CD14-positive monocyte (primary cell): Measurements from ENCODE around the gene CTNNBL1. TPM values are rescaled to one million over a fixed set of nuclear protein-coding genes. Genes with fewer than 3 reads are reported as not detected.

ENCODE experiments used
- DNase-seq, 3 donors: peaks; one replicate each; pipeline ENCODE4 v3.0.0-alpha.2; 2011 to 2022
- H2AFZ ChIP-seq: 2 replicates; pipeline ENCODE4 v1.6.0; 2012; ENCODE audit warnings: mild to moderate bottlenecking, low read depth, low read length, inconsistent platforms; ENCODE audit not compliant: insufficient read depth, poor library complexity, severe bottlenecking
- H3K27ac ChIP-seq, 2 donors: 1 replicate in 1 of 2; 2 replicates in 1 of 2; pipeline ENCODE4 v1.5.1; 2012 to 2013; ENCODE audit warnings: low read length in 2 of 2, control low read depth in 1 of 2, inconsistent platforms in 1 of 2, low read depth in 1 of 2, mild to moderate bottlenecking in 1 of 2
- H3K27me3 ChIP-seq, 2 donors: one replicate each; pipeline versions ENCODE4 v1.6.0 to v1.6.1; 2011 to 2013; ENCODE audit warnings: low read length in 2 of 2; ENCODE audit not compliant: control insufficient read depth in 2 of 2, insufficient read depth in 2 of 2
- H3K36me3 ChIP-seq, 2 donors: replicated peaks in 1 of 2; 1 replicate in 1 of 2; 2 replicates in 1 of 2; pipeline versions ENCODE4 v1.5.1 to v1.6.1; 2012 to 2013; ENCODE audit warnings: low read length in 2 of 2, control low read depth in 1 of 2, inconsistent platforms in 1 of 2, mild to moderate bottlenecking in 1 of 2; ENCODE audit not compliant: insufficient read depth in 2 of 2, control insufficient read depth in 1 of 2
- H3K4me1 ChIP-seq, 2 donors: 1 replicate in 1 of 2; 2 replicates in 1 of 2; pipeline versions ENCODE4 v1.5.1 to v1.6.1; 2012 to 2013; ENCODE audit warnings: low read length in 2 of 2, control low read depth in 1 of 2, inconsistent platforms in 1 of 2, mild to moderate bottlenecking in 1 of 2, moderate library complexity in 1 of 2; ENCODE audit not compliant: insufficient read depth in 2 of 2, control insufficient read depth in 1 of 2
- H3K4me2 ChIP-seq: replicated peaks from 2 replicates; pipeline ENCODE3; 2012; ENCODE audit warnings: low read length, moderate library complexity, mild to moderate bottlenecking; ENCODE audit not compliant: poor library complexity, severe bottlenecking; ENCODE audit errors: extremely low read depth
- H3K4me3 ChIP-seq, 3 experiments: fragments of 200-600 bp in 1 of 3; sonication (generic) in 1 of 3; replicated peaks in 1 of 3; 1 replicate in 2 of 3; 2 replicates in 1 of 3; pipeline ENCODE4 v1.5.1; 2011 to 2013; ENCODE audit warnings: low read length in 3 of 3, mild to moderate bottlenecking in 3 of 3, control low read depth in 2 of 3, low read depth in 2 of 3, inconsistent platforms in 1 of 3, moderate library complexity in 1 of 3
- H3K79me2 ChIP-seq: 2 replicates; pipeline ENCODE4 v1.6.0; 2012; ENCODE audit warnings: mild to moderate bottlenecking, control low read depth, inconsistent platforms, low read length, moderate library complexity; ENCODE audit not compliant: insufficient read depth
- H3K9ac ChIP-seq: 2 replicates; pipeline ENCODE4 v1.6.0; 2017; ENCODE audit warnings: low read length, mild to moderate bottlenecking; ENCODE audit not compliant: insufficient read depth, poor library complexity, severe bottlenecking
- H3K9me3 ChIP-seq, 2 donors: replicated peaks in 1 of 2; 1 replicate in 1 of 2; 2 replicates in 1 of 2; pipeline versions ENCODE4 v1.5.1 to v1.6.1; 2012 to 2013; ENCODE audit warnings: low read length in 2 of 2, control low read depth in 1 of 2; ENCODE audit not compliant: control insufficient read depth in 1 of 2, insufficient read depth in 1 of 2
- H4K20me1 ChIP-seq: 2 replicates; pipeline ENCODE4 v1.6.0; 2012; ENCODE audit warnings: mild to moderate bottlenecking, low read length, control low read depth, moderate library complexity; ENCODE audit not compliant: insufficient read depth
- H3K27ac Mint-ChIP-seq, 7 donors: one replicate each; pipeline ENCODE4 v1.8.0; 2020; ENCODE audit warnings: mild to moderate bottlenecking in 7 of 7, mixed read lengths in 7 of 7, moderate library complexity in 6 of 7, inconsistent platforms in 2 of 7
- H3K27me3 Mint-ChIP-seq, 3 donors: one replicate each; pipeline ENCODE4 v1.8.0; 2021 to 2022; ENCODE audit warnings: low read depth in 3 of 3, mild to moderate bottlenecking in 3 of 3, mixed read lengths in 3 of 3, moderate library complexity in 3 of 3, inconsistent platforms in 1 of 3
- H3K36me3 Mint-ChIP-seq, 2 donors: one replicate each; pipeline ENCODE4 v1.8.0; 2020; ENCODE audit warnings: mixed read lengths in 2 of 2, inconsistent platforms in 1 of 2, mild to moderate bottlenecking in 1 of 2
- H3K4me1 Mint-ChIP-seq: one replicate; pipeline ENCODE4 v1.8.0; 2020; ENCODE audit warnings: mild to moderate bottlenecking, mixed read lengths
- H3K4me3 Mint-ChIP-seq, 2 donors: one replicate each; pipeline ENCODE4 v1.8.0; 2020; ENCODE audit warnings: mild to moderate bottlenecking in 2 of 2, mixed read lengths in 2 of 2, moderate library complexity in 1 of 2
- H3K9me3 Mint-ChIP-seq, 7 donors: one replicate each; pipeline ENCODE4 v1.8.0; 2020 to 2022; ENCODE audit warnings: mixed read lengths in 7 of 7, mild to moderate bottlenecking in 6 of 7, moderate library complexity in 6 of 7, inconsistent platforms in 2 of 7
- CTCF ChIP-seq: fragments of 200-600 bp; IDR thresholded peaks from one replicate; pipeline ENCODE4 v1.8.0; 2022; ENCODE audit warnings: antibody characterized with exemption, mild to moderate bottlenecking
- WGBS: methylation state at CpG from one replicate; pipeline ENCODE4 v1.1.5; 2013; ENCODE audit warnings: missing lambda C conversion rate; ENCODE audit not compliant: insufficient coverage; 5-methylcytosine and 5-hydroxymethylcytosine counted together
- intact Hi-C, 2 donors: fragments of 100-400 bp; cut with micrococcal nuclease; formaldehyde crosslinking; loops; one replicate each; pipeline versions ENCODE4 v1.15.0 to v1.15.1; 2023
- polyA plus RNA-seq, 3 donors: library from polyadenylated mRNA; depleted of rRNA in 1 of 3; unstranded in 2 of 3; stranded (reverse) in 1 of 3; fragments of 300-500 nt in 2 of 3; fragments of >200 nt in 1 of 3; fragmentation: Illumina TruSeq in 2 of 3; gene quantifications; 1 replicate in 2 of 3; 2 replicates in 1 of 3; pipeline ENCODE4 v1.2.3, GENCODE V29; 2012 to 2021

Gene CTNNBL1
- polyA plus RNA-seq, 3 donors = 35.5 to 83.2 (median 77.3) TPM

- no peaks in the 10 kb centered on the region for H4K20me1 ChIP-seq
Measured at GRCh38 chr20:37849566-37849965, 155.7 kb downstream of the CTNNBL1 start.

DNA sequence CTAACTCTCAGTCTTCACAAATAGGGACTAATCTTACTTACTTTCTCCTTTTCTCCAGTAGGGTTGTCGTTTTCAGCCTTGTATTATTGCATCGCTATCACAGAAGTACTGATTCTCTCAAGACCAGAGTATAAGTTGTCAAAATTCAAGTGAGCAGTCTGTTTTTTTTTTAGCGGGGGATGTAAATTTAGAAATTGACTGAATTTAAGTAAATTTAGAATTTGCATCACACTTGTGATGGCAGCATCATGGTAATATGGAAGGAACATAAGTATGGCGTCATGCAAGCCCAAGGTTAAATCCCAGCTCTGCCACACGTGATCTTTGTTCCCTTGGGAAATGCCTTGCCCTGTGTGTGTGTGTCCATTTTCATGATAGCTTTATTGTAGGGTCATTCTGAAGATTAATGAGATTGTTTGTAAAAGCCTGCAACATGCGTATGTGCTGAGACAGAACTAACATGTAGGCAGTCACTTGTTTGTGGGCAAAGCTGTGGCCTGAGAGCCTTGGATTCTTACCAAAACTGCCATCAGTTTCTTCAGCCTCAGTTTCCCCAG lies 156.3 kb downstream of the CTNNBL1 start:
- Mint-ChIP-seq H3K27me3 (no peaks in the 10 kb centered on the region), H3K36me3 (peaks cover 77 to 82% of the 10 kb centered on the region in 2 donors), H3K9me3 (no peaks in the 10 kb centered on the region), H3K4me1 (no peaks in the 10 kb centered on the region), H3K27ac (no peak overlapping the region), H3K4me3 (no peak overlapping the region)
- intact Hi-C loops = no loop called here
- Histone ChIP-seq H3K4me3 (no peak overlapping the region), H3K27me3 (no peaks in the 10 kb centered on the region), H3K9ac (no peak overlapping the region), H3K4me1 (no peaks in the 10 kb centered on the region), H3K27ac (no peak overlapping the region), H3K9me3 (no peaks in the 10 kb centered on the region), H3K79me2 (no peaks in the 10 kb centered on the region), H3K4me2 (no peak overlapping the region), H4K20me1 (no peaks in the 10 kb centered on the region), H3K36me3 (peaks cover 56 to 93% of the 10 kb centered on the region in 2 donors), H2AFZ (no peak overlapping the region)
- no peak for TF ChIP-seq CTCF
- WGBS = 100% methylated on average over 2 of the region's 6 CpGs
- no peak for DNase-seq

More at GRCh38 chr20:37849566-37849965, 155.7 kb downstream of the CTNNBL1 start:
- H3K9me3 ChIP-seq = no peaks in the 10 kb centered on the region
- H3K4me3 ChIP-seq = no peak overlapping the region
- no peak for TF ChIP-seq CTCF
- H3K27me3 ChIP-seq = no peaks in the 10 kb centered on the region
- H2AFZ ChIP-seq = no peak overlapping the region
- H3K27ac ChIP-seq = no peak overlapping the region
- H3K27me3 Mint-ChIP-seq = no peaks in the 10 kb centered on the region
- H3K4me1 Mint-ChIP-seq = no peaks in the 10 kb centered on the region
- no peak overlapping the region for H3K4me3 Mint-ChIP-seq
- H3K79me2 ChIP-seq = no peaks in the 10 kb centered on the region
- no peaks in the 10 kb centered on the region for H3K4me1 ChIP-seq
- no peak for DNase-seq
- H3K9me3 Mint-ChIP-seq = no peaks in the 10 kb centered on the region
- H3K27ac Mint-ChIP-seq = no peak overlapping the region
- 100% methylated on average over 1 of the region's 2 CpGs for WGBS
- intact Hi-C loops = no loop called here
- peaks cover 79 to 87% of the 10 kb centered on the region in 2 donors for H3K36me3 Mint-ChIP-seq
- H3K36me3 ChIP-seq = peaks cover 58 to 96% of the 10 kb centered on the region in 2 donors
- no peak overlapping the region for H3K9ac ChIP-seq
- no peak overlapping the region for H3K4me2 ChIP-seq
